ENCODE results near the gene NINJ2. TPM values are rescaled to one million over a fixed set of nuclear protein-coding genes. Genes with fewer than 3 reads are reported as not detected.

Gene NINJ2
- polyA plus RNA-seq, 1 donor from 2014 or later, result not detected

DNA sequence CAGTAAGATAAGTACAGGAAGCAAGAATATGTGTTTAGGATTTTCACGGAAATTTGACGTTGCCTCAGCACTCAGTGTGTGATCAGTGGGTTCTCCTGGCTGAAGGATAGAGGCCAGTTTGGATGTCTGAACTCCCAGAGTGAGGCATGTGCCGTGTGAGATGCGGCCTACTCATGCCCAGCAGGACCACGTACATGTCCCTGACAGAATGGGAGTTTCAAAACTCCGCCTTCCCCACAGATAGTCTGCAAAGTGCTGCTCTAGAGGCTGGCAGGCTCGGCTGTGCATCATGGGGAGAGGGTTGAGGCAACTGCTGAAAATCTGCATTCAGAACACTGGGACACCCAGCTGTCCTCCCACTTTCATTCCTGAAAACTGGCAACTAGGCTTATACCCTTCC is 58.3 kb downstream of the NINJ2 start:
- Histone ChIP-seq H3K79me2 (replicated peaks; ENCODE audit: insufficient read depth, low read length) (no peaks in the 10 kb centered on the region), H4K20me1 (ENCODE audit: insufficient read depth) (no peaks in the 10 kb centered on the region), H3F3A (ENCODE audit: insufficient read depth, low read length, poor library complexity, severe bottlenecking) (no peaks in the 10 kb centered on the region), H3K27ac (ENCODE audit: low read length) (no peak overlapping the region), H3K9me3 (ENCODE audit: low read length) (no peaks in the 10 kb centered on the region), H3K36me3 (ENCODE audit: insufficient read depth, low read length) (no peaks in the 10 kb centered on the region), H3K9me2 (ENCODE audit: insufficient read depth, low read length) (no peaks in the 10 kb centered on the region), H3K9ac (ENCODE audit: low read length) (no peak overlapping the region), H3K27me3 (ENCODE audit: insufficient read depth, low read depth, low read length) (no peaks in the 10 kb centered on the region), H2AFZ (ENCODE audit: low read depth, low read length) (no peak overlapping the region), H3K4me2 (ENCODE audit: low read length) (no peak overlapping the region), H3K4me3 (ENCODE audit: low read length) (no peak overlapping the region)
- no peak for TF ChIP-seq TAF1 (IDR thresholded peaks at IDR 0.05; ENCODE audit: low read depth)
- TF ChIP-seq, protein P1, sequence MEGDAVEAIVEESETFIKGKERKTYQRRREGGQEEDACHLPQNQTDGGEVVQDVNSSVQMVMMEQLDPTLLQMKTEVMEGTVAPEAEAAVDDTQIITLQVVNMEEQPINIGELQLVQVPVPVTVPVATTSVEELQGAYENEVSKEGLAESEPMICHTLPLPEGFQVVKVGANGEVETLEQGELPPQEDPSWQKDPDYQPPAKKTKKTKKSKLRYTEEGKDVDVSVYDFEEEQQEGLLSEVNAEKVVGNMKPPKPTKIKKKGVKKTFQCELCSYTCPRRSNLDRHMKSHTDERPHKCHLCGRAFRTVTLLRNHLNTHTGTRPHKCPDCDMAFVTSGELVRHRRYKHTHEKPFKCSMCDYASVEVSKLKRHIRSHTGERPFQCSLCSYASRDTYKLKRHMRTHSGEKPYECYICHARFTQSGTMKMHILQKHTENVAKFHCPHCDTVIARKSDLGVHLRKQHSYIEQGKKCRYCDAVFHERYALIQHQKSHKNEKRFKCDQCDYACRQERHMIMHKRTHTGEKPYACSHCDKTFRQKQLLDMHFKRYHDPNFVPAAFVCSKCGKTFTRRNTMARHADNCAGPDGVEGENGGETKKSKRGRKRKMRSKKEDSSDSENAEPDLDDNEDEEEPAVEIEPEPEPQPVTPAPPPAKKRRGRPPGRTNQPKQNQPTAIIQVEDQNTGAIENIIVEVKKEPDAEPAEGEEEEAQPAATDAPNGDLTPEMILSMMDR (IDR thresholded peaks at IDR 0.05; ENCODE audit: poor library complexity, severe bottlenecking), result no peak
- TF ChIP-seq EZH2 (IDR thresholded peaks at IDR 0.05; ENCODE audit: borderline replicate concordance, insufficient read depth, low read length, poor library complexity, severe bottlenecking), result no peak
- TF ChIP-seq EP300 (conservative IDR thresholded peaks at IDR 0.05; ENCODE audit: poor library complexity, severe bottlenecking), result no peak
- TF ChIP-seq SMC3 (conservative IDR thresholded peaks at IDR 0.05; ENCODE audit: poor library complexity), result no peak
- TF ChIP-seq RAD21 (conservative IDR thresholded peaks at IDR 0.05), result no peak
- TF ChIP-seq, protein P2, sequence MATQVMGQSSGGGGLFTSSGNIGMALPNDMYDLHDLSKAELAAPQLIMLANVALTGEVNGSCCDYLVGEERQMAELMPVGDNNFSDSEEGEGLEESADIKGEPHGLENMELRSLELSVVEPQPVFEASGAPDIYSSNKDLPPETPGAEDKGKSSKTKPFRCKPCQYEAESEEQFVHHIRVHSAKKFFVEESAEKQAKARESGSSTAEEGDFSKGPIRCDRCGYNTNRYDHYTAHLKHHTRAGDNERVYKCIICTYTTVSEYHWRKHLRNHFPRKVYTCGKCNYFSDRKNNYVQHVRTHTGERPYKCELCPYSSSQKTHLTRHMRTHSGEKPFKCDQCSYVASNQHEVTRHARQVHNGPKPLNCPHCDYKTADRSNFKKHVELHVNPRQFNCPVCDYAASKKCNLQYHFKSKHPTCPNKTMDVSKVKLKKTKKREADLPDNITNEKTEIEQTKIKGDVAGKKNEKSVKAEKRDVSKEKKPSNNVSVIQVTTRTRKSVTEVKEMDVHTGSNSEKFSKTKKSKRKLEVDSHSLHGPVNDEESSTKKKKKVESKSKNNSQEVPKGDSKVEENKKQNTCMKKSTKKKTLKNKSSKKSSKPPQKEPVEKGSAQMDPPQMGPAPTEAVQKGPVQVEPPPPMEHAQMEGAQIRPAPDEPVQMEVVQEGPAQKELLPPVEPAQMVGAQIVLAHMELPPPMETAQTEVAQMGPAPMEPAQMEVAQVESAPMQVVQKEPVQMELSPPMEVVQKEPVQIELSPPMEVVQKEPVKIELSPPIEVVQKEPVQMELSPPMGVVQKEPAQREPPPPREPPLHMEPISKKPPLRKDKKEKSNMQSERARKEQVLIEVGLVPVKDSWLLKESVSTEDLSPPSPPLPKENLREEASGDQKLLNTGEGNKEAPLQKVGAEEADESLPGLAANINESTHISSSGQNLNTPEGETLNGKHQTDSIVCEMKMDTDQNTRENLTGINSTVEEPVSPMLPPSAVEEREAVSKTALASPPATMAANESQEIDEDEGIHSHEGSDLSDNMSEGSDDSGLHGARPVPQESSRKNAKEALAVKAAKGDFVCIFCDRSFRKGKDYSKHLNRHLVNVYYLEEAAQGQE (IDR thresholded peaks at IDR 0.05; ENCODE audit: borderline replicate concordance), result no peak
- TF ChIP-seq MXI1 (conservative IDR thresholded peaks at IDR 0.05; ENCODE audit: poor library complexity, severe bottlenecking), result no peak
- TF ChIP-seq POLR2AphosphoS5 (IDR thresholded peaks at IDR 0.05), result no peak

DNA sequence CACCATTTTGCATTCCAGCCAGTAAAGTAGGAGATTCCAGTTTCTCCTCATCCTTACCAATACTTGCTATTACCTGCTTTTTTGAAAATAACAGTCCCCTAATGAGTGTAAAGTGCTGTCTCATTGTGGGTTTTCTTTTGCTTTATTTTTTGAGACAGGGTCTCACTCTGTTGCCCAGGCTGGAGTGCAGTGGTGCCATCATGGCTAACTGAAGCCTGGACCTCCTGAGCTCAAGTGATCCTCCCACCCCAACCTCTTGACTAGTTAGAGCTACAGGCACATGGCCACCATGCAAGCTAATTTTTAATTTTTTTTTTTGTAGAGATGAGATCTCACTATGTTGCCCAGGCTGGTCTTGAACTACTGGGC is 60.6 kb downstream of the NINJ2 start:
- Histone ChIP-seq H4K20me1 (ENCODE audit: insufficient read depth) (no peaks in the 10 kb centered on the region), H2AFZ (ENCODE audit: low read depth, low read length) (no peak overlapping the region), H3K27ac (ENCODE audit: low read length) (no peak overlapping the region), H3K27me3 (ENCODE audit: insufficient read depth, low read depth, low read length) (no peaks in the 10 kb centered on the region), H3K36me3 (ENCODE audit: insufficient read depth, low read length) (no peaks in the 10 kb centered on the region), H3K9me2 (ENCODE audit: insufficient read depth, low read length) (no peaks in the 10 kb centered on the region), H3F3A (ENCODE audit: insufficient read depth, low read length, poor library complexity, severe bottlenecking) (no peaks in the 10 kb centered on the region), H3K79me2 (replicated peaks; ENCODE audit: insufficient read depth, low read length) (no peaks in the 10 kb centered on the region), H3K4me2 (ENCODE audit: low read length) (no peak overlapping the region), H3K4me3 (ENCODE audit: low read length) (no peak overlapping the region), H3K9ac (ENCODE audit: low read length) (no peak overlapping the region), H3K9me3 (ENCODE audit: low read length) (no peaks in the 10 kb centered on the region)
- no peak for TF ChIP-seq TAF1 (IDR thresholded peaks at IDR 0.05; ENCODE audit: low read depth)
- TF ChIP-seq, protein P2 (IDR thresholded peaks at IDR 0.05; ENCODE audit: borderline replicate concordance), result no peak
- TF ChIP-seq EP300 (conservative IDR thresholded peaks at IDR 0.05; ENCODE audit: poor library complexity, severe bottlenecking), result no peak
- TF ChIP-seq, protein P1 (IDR thresholded peaks at IDR 0.05; ENCODE audit: poor library complexity, severe bottlenecking), result no peak
- TF ChIP-seq SMC3 (conservative IDR thresholded peaks at IDR 0.05; ENCODE audit: poor library complexity), result no peak
- TF ChIP-seq EZH2 (IDR thresholded peaks at IDR 0.05; ENCODE audit: borderline replicate concordance, insufficient read depth, low read length, poor library complexity, severe bottlenecking), result no peak
- TF ChIP-seq RAD21 (conservative IDR thresholded peaks at IDR 0.05), result no peak
- no peak for TF ChIP-seq MXI1 (conservative IDR thresholded peaks at IDR 0.05; ENCODE audit: poor library complexity, severe bottlenecking)
- no peak for TF ChIP-seq POLR2AphosphoS5 (IDR thresholded peaks at IDR 0.05)
